GM20000 (cell line): ENCODE data around the gene SULT1A2.
"Not testable (repeated sequence)": the region's sequence is repeated elsewhere in the genome, so short reads cannot be mapped to it uniquely, and the experiment has no call there.

Experiments
- DNase-seq: peaks from one replicate; pipeline ENCODE4 v3.0.0; 2012; ENCODE audit warnings: low spot score
- CTCF ChIP-seq: IDR thresholded peaks from 2 replicates; pipeline ENCODE4 v1.5.1; 2012; ENCODE audit warnings: mild to moderate bottlenecking, control low read depth; ENCODE audit errors: extremely low read depth, missing control alignments

The SULT1A2 gene

GRCh38 chr16:28574925-28575324, 21.9 kb downstream of the SULT1A2 start:
- DNase-seq, result no peak
- no peak for TF ChIP-seq CTCF

- TF ChIP-seq CTCF, result no peak
- no peak for DNase-seq
These were observed 22.8 kb downstream of the SULT1A2 start for GRCh38 chr16:28573738-28574718.

- TF ChIP-seq CTCF, result no peak
- DNase-seq, result no peak
These were observed 23.9 kb downstream of the SULT1A2 start for GRCh38 chr16:28572696-28573510.

- TF ChIP-seq CTCF, result no peak
- DNase-seq, result no peak
These were observed 26.7 kb downstream of the SULT1A2 start for GRCh38 chr16:28569968-28570752.

GRCh38 chr16:28569021-28569420, 27.8 kb downstream of the SULT1A2 start:
- no peak for DNase-seq
- no peak for TF ChIP-seq CTCF

- no peak for TF ChIP-seq CTCF
- DNase-seq, result no peak
These were observed 29.6 kb downstream of the SULT1A2 start for GRCh38 chr16:28567292-28567691.

- DNase-seq, result not testable (repeated sequence)
These were observed 30.5 kb downstream of the SULT1A2 start for GRCh38 chr16:28566233-28566925.
